OCI-M2 (cell line): ENCODE data around the gene GRID1.

ENCODE experiments used
- DNase-seq: peaks from one replicate; lab custom pipeline; 2025; ENCODE audit not compliant: unreplicated experiment; lab: John Stamatoyannopoulos, UW

GRID1 gene

DNA sequence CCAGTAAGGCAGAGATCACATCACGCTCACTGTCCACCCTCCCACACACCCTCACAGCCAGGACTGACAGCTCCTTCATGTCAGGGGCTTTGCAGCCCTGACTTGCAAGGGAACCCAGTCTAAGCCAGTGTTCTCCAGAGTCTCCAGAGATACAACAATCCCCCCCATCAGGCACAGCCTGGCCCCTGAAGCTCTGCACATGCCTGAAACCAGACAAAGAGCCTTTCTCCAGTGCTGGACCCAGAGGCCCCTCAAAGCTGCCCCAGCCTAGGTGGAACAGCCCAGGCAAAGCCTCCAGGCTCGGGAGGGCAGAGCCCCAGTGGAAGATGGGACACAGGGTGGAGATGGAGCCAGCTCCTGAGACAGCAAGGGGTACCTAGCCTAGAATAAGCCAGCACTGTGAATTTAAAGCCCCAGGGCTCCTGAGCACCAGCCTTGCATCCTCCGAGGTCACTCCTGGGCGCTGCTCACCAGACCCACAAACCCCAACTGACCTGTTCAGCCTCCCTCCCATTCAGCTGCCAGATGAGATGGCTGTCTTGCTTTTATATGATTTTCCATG is 50.2 kb downstream of the GRID1 start:
- no peak for DNase-seq

DNA sequence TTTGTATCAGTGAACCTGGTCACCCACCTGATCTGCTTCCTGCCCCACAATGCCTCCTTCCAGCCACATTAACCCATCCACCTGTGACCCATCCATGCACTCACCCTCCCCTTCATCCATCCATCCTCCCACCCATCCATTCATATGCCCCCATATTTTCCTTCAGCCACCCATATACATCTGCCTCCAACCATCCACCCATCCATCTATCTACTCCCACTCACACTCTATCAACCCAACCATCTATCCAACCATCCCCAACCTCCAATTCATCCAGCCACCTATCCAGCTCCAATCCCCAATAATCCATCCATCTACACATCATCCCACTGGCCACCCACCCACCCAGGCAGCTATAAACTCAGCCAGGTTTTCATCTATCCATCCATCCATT is 51.0 kb downstream of the GRID1 start:
- no peak for DNase-seq

DNA sequence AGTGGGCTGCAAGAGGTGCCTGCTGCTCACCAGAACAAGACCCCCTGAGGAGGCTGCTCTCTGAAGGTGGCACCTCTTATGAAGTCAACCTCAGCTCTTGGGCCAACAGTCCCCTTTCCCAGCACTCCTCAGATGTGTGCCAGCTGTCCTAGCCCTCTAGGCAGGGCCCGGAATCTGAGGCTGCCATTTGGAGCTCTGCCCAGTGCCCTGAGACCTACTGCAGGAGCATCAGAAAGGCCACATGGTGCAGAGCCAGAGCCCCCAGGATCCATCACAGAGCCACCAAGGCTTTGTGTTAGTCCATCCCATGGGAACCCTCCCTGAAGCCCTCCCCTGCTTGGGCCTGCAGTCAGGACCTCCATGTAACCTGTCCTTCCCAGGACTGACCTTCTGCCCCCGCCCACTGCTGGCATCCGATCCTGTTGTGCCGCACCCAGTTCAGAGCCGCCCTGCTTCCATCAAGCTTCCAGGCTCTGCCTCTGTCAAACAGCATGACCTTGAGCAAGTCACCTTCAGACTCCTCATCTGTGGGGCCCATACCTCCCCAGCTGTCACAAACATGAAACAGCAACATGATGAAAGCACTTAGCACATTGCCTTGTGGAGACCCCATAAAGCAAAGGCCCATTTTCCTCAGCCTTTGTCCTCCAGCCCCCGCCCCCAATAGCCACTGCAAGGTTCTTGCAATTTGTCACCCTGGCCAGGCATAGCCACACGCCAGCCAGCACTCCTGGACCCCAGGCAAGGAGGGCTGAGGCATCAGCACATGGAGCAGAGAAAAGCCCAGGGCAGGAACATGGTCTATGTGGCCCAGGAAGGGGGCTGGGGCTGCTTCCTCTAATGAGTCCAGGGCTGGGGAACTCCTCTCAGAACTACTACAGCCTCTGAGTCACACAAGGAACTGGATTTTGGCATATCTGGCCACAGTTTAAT is 51.7 kb downstream of the GRID1 start:
- no peak for DNase-seq

DNA sequence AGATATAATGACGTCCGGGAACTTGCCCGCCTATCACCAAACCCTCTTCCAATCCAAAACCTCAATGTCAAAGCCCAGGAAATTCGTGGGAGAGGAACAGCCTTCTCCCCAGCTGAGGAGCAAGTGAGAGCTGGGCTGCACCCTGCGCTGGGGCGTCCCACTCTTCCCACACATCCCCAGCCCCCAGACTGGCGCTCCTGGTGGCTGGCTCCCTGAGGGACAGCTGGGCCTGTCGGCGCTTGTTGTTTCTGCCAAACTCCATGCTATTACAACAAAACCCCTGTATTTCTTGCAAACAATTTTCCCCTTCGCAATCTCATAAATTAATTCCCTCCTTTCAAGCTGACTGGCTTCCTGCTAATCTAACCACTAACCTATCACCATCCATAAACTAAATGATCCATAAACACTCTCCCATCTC is 53.0 kb downstream of the GRID1 start:
- DNase-seq = no peak

DNA sequence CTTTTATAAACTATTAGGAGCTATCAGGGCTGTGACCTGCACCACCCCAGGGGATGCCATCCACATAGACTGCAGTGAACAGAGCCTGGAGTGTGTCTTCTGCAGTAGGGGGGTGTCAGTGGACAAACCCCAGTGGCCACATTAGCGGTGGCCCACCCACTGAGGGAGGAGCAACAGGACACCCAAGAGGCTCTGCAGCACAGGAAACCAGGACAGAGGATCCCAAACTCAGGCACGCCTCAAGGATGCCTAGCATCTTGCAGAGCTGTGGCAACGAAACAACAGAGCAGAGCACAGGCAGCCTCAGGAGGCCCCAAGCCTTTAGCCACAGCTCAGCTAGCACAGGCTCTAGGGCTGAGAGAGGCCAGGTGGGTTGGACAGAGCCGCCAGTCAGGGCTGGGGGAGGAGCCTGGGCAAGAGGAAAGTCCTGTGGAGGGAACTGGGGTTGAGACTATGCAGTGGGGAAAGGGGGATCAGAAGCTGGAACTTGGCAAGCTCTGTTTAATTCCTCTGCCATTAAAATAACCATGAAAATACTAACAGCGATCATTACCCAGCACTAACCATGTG is 53.8 kb downstream of the GRID1 start:
- no peak for DNase-seq

DNA sequence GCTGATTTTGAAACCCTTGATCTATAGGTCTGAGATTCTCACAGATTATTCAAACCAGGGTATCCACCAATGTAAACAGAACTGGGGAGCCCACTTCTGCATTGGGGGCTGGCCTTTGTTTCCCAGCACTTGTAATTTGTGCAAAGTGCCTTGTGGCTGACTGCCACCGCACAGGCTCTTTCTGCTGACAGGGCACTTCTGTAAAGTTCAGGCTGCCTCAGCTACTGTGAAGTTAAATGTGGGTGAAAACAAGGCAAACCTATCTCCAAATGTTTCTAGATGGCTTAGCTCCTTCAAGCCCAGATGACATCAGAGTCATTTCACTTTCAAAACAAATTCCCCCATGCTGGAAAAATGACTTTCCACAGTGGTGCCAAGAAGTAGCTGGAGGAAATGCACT is 54.7 kb downstream of the GRID1 start:
- DNase-seq = no peak

DNA sequence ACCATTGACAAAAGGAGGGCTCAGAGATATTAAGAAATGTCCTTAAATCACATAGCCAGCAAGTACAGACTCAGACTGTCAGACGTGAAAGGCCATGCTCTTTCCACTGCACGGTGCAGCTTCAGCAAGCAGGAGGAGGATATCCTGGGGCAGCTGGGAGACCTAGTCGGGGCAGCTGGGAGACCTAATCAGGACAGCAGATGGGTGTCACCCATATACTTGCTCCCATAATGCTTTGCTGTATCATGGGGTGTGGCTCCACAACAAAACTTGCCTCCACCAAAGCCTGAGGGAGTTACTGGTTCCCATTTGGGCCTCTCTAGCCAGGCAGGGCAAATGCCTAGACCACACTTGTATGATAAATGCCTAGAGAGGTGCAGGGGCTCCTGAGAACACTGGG is 55.4 kb downstream of the GRID1 start:
- no peak for DNase-seq

DNA sequence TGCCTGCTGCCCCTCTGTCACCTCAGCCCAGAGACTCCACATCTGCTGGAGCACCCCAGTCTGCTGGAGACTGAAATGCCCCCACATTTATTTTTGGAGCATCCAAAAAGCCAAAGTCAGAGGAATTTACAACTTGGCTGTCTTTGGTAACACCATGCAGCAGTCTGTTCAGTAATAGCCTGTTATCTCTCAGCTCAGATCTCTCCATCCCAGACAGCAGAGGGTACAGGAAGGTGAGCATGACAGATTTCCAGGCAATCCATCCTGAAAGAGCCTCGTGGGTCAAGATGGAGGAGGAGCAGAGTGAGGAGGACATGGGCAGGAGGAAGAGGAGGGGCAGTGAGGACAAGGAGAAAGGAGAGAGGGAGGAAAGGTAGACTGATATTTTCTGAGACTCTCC is 55.9 kb downstream of the GRID1 start:
- DNase-seq = no peak

DNA sequence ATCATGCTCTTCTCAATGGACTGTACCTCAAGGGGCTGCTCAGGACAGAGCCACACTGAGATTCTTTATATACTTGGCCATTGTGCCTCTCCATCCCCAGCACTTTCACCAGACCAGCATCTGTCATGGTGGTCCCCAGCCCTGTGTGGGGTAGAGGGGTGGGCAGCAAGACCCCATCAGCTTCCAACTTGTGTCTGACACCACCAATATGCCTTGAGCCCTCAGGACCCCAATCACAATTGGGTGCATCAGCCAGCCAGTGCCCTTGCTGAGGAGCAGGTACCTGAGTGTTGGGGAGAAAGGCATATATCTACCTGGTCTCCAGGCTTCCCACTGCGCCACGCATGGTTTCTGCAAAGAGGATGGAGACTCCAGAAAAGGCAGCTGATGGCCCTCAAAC is 56.3 kb downstream of the GRID1 start:
- no peak for DNase-seq

DNA sequence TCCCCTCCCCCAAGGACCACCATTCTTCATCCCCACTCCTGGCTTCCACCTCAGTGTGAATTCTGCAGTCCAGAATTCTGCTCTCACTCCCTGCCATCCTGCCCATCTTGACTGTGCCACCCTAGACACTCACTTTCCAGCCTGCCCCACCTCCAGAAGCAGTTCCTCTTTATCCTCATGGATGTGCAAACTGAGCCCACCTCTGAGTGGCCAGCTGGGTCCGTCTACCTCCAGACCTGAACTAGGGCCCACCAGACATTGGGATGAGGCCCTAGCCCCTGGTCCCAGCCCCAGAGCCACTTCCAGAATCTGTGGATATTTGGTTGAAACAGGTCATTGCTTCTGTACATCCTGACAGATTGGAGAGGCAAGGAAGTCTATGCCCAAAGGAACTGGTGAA is 58.5 kb downstream of the GRID1 start:
- no peak for DNase-seq

DNA sequence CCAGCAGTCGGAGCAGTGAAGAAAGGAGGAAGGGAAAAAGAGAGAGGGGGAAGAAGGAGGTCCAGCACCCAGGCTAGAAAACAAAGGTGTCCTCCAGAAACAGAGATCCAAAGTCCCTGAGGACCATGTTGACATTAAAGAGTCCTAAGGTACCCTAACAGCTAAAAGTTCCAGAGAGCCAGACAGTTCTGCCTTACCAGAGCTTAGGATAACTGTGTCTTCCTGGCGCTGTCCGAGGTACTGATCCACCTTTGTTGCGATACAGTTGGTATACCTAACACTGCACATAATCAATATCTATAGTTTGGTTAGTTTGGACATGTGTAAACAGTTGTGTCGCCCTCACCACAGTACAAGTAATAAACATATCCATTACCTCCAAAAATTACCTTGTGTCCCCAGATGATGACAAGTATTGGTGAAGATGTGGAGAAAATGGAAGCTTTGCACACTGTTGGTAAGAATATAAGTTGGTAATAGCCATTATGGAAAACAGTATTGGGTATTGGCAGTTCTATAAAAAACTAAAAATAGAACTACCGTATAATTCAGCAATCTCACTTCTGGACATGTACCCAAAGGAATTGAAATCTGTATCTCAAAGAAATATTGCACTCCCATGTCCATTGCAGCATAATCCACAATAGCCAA is 59.8 kb downstream of the GRID1 start:
- no peak for DNase-seq

DNA sequence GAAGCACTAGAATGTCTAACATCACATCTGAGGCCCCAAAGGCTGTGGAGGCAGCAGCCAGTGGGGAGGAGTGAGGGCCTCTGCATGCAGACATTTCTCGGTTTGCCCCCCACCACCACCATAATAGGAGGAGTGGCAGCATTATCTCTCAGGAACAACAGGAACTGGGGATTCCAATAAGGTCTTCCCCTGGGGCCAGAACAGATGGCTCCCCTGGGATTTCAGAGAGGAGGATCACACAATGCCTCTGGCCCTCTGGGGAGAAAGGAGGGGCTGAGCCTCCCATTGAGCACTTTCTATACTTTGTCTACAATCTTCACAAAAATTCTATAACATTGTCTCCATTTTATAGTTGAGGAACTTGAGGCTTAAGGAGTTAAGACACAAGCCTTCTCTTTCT is 61.1 kb downstream of the GRID1 start:
- DNase-seq = no peak

DNA sequence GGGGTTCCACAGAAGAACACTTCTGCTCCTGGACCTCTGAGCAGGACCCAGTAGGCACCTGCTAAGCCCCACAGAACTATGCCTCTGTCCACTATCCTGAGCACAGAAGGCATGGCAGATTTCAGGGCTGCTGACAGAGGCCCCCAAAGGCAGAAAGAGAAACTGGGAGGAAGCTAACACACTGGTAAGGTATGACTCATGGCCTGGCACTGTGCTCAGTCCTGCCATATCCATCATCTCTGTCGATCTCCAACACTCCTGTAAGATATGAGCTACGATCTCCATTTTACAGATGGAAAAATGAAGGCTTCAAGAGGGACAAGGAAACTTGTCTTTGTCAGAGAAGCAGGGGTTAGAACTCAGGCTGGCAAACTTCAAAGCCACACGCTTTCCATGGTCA is 62.2 kb downstream of the GRID1 start:
- no peak for DNase-seq

DNA sequence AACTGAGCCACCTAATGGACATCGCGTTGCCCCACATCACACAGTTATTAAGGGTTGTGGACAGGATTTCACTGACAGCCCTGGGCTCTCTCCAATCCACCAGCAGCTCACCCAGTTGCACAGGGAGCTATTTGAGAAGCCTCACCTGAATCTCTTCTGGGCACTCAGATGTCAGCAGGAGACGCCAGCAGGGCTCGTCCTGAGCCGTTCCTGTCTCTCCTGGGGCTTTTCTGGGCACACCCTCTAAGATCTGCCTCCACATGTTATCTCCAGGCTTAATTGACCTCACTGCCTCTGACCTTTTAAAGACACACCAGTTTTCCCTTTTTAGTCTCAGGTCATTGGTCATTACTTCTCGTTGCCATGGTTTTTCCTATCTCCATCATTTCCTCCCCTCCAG is 63.0 kb downstream of the GRID1 start:
- no peak for DNase-seq

DNA sequence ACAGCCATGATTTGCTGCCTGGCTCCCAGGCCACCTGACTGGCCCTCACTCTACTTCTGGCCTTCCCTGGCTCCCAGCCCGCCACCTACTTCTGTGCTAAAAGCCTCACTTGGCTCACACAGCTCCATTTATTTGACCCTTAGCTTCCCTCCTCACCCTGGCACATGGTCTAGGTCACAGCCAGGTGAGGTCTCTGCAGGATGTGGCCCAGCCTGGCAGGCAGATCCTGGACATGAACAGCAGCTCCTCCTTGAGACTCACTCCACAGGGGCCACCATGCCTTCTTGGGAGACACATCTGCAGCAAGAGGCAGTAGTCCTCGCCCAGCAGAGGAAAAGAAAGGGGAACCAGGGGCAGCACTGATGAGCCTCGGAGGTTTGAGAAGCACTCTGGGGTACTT is 64.6 kb downstream of the GRID1 start:
- no peak for DNase-seq

DNA sequence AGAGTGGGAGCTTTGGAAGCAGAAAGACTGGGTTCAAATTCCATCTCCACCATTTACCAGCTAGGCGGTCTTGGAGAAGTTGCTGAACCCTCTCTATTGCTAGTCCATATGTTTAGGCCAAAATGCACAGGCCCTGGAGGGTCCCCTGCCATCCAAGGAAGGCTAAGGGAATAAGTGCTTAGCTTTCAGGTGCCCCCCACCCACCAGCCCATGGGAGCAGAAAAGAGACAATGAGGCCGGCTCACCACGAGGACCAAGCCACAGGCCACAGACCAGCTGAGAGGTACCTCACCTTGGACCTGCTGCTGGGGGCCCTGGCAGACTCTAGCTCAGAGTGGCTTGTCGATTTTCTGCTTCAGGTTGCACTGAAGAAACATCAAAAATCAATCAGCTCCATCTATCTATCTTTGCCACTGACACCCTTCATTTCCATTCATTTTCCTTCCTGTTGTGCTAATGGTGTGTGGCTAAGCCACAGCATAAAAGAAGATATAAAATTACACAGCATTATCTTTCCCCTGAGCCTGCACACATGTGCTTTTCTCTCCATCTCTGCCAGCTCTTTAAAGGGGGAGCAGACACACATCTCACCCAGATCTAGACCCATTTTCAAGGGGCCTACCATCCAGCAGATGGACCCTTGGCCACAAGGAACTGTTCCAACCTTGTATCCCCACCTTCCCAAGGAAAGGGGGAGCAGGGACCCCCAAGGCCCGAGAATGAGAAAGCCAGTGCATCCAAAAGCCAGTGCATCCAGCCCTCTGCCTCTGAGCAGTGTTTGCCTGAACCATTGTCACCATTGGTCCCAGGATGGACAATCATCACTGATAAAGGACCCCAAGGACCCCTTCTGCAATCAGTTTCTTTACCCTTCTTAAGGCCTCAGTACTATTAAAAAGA is 65.4 kb downstream of the GRID1 start:
- DNase-seq = no peak

DNA sequence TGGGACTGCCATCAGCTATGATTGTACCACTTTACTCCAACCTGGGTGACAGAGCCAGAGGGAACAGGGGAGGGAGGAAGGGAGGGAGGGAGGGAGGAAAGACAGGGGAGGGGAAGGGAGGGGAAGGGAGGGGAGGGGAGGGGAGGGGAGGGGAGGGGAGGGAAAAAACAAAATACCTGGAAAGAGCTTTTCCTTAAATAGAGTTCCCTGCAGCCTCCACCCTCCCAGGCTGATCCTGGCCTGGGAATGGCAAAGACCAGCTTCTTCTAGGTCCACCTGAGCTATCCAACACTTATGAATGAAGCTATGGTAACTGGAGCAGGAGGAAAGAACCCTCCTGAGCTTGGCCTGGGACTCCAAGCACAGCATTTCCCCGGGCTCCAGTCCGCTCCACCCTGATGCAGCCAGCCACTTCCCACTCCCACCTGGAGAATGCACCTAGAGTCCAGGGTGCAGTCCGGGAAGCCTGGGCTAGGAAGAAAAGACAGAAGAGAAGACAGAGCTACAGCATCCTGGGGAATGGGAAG is 66.1 kb downstream of the GRID1 start:
- no peak for DNase-seq

DNA sequence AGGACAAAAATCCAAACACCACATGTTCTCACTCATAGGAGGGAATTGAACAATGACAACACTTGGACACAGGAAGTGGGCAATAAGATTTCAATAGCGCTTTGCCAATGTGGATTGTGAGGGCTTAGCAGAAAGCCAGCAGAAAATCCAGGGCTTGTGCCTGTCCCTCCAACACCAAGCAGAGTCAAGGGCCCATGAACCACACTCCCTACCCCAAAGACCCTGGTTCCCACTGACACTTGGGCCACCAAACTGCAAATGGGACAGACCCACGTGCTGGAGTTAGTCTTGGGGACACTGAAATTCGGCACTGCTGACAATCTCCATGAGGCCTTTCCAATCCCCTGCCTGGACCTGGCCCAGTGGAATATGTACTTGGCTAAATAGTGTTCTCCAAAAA is 67.0 kb downstream of the GRID1 start:
- DNase-seq = no peak

DNA sequence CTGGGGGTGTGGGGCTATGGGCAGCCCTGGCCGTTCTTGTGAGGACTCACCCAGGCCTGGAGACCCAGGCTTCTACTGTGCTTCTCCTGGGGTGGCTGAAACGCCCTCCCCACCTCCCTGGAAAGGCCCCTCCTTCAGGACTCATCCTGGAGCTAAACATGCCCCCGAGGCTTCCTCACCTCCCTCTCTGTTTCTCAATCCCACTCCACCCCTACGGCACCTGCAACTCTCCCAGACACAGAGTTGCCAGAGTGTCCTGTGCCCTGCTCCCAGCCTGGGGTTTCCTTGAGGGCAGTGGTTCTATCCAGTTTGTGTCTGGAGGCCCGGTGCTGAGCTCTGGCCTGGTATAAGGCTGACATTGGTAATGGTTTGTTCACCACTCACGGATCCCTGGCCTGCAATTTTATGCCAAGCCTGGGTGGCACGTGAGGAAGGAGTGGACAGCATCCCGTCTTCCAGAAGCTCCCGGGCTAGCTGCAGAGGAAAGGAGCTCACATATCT is 68.0 kb downstream of the GRID1 start:
- DNase-seq = no peak

DNA sequence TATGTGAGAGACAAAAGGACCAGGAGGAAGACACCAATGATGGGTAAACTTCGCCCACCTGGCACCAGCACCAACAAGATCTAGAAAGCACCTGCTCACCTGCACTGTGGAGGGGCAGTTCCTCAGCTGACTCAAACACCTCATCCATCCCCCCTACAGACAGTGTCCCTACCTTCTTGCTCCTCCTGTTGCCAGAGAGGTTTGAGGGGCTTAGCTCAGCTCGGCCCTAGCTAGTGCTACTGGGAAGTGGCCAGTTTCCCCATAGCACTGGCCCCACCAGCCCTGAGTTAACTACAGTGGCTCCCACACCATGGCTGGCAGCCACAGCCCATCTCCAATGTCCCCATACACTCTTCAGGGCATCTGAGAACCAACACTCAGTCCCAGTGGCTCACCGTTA is 70.8 kb downstream of the GRID1 start:
- no peak for DNase-seq
